B cell (primary cell): ENCODE data around the gene AGL. TPM values are rescaled to one million over a fixed set of nuclear protein-coding genes. Genes with fewer than 3 reads are reported as not detected.

ENCODE experiments used
- ATAC-seq: fragments of 200-7000 bp; cut with Tn5 transposase; one replicate; pipeline ENCODE4 v1.10.0; 2021; ENCODE audit warnings: low read depth, mild to moderate bottlenecking, moderate number of reproducible peaks, moderate library complexity
- CTCF ChIA-PET: fragments of 350-600 bp; sonication (Branson Sonifier 250); formaldehyde crosslinking; loops from one replicate; lab custom pipeline; 2021; ENCODE audit warnings: antibody characterized with exemption, inconsistent platforms; lab: Charles Lee
- POLR2A ChIA-PET: fragments of 350-600 bp; sonication (Branson Sonifier 250); formaldehyde crosslinking; loops from one replicate; lab custom pipeline; 2021; ENCODE audit warnings: antibody characterized with exemption; lab: Charles Lee
- DNase-seq: peaks from one replicate; pipeline ENCODE4 v3.0.0; 2013
- H2AFZ ChIP-seq: 2 replicates; pipeline ENCODE4 v1.6.1; 2012; ENCODE audit warnings: mild to moderate bottlenecking, low read depth, low read length; ENCODE audit not compliant: insufficient read depth, poor library complexity, severe bottlenecking
- H3K27ac ChIP-seq, 2 donors: 1 replicate in 1 of 2; 2 replicates in 1 of 2; pipeline ENCODE4 v1.5.1; 2012 to 2013; ENCODE audit warnings: low read length in 2 of 2, mild to moderate bottlenecking in 2 of 2, moderate library complexity in 1 of 2
- H3K27me3 ChIP-seq, 4 experiments: fragments of 200-600 bp in 1 of 4; sonication (generic) in 1 of 4; replicated peaks in 1 of 4; 1 replicate in 2 of 4; 2 replicates in 2 of 4; pipeline versions ENCODE4 v1.6.1 to v1.7.0; 2013 to 2016; ENCODE audit warnings: low read length in 3 of 4, mild to moderate bottlenecking in 2 of 4, mixed read lengths in 1 of 4, moderate library complexity in 1 of 4; ENCODE audit not compliant: insufficient read depth in 4 of 4, control insufficient read depth in 3 of 4; ENCODE audit errors: control extremely low read depth in 1 of 4
- H3K36me3 ChIP-seq, 2 experiments: replicated peaks in 1 of 2; 1 replicate in 1 of 2; 2 replicates in 1 of 2; pipeline versions ENCODE4 v1.6.1 to v1.7.1; 2013; ENCODE audit warnings: low read length in 1 of 2; ENCODE audit not compliant: insufficient read depth in 2 of 2, control insufficient read depth in 1 of 2; ENCODE audit errors: control extremely low read depth in 1 of 2, extremely low read depth in 1 of 2
- H3K4me1 ChIP-seq, 2 donors: fragments of 200-600 bp in 1 of 2; sonication (generic) in 1 of 2; 1 replicate in 1 of 2; 2 replicates in 1 of 2; pipeline versions ENCODE4 v1.5.1 to v1.6.1; 2013 to 2017; ENCODE audit warnings: low read length in 2 of 2; ENCODE audit not compliant: control insufficient read depth in 2 of 2, insufficient read depth in 2 of 2
- H3K4me2 ChIP-seq: replicated peaks from 2 replicates; pipeline ENCODE3; 2012; ENCODE audit warnings: mild to moderate bottlenecking, low read depth, low read length; ENCODE audit not compliant: poor library complexity, severe bottlenecking
- H3K4me3 ChIP-seq, 5 experiments: fragments of 200-600 bp in 1 of 5; sonication (generic) in 1 of 5; 1 replicate in 3 of 5; 2 replicates in 2 of 5; pipeline versions ENCODE4 v1.5.1 to v1.7.0; 2011 to 2016; ENCODE audit warnings: low read length in 4 of 5, mild to moderate bottlenecking in 4 of 5, low read depth in 2 of 5, control low read depth in 1 of 5, moderate library complexity in 1 of 5; ENCODE audit not compliant: insufficient read depth in 1 of 5; ENCODE audit errors: control extremely low read depth in 1 of 5, extremely low read depth in 1 of 5
- H3K79me2 ChIP-seq: fragments of 200-600 bp; sonication (generic); one replicate; pipeline ENCODE4 v1.6.0; 2016; ENCODE audit warnings: low read length; ENCODE audit not compliant: control insufficient read depth, insufficient read depth
- H3K9ac ChIP-seq: fragments of 200-600 bp; sonication (generic); 2 replicates; pipeline ENCODE4 v1.6.1; 2017; ENCODE audit warnings: mild to moderate bottlenecking, low read length, moderate library complexity
- H3K9me3 ChIP-seq, 3 donors: one replicate each; pipeline versions ENCODE4 v1.6.1 to v1.7.1; 2013; ENCODE audit warnings: low read length in 2 of 3; ENCODE audit not compliant: control insufficient read depth in 2 of 3, insufficient read depth in 1 of 3; ENCODE audit errors: control extremely low read depth in 1 of 3
- H4K20me1 ChIP-seq: 2 replicates; pipeline ENCODE4 v1.6.0; 2012; ENCODE audit warnings: mild to moderate bottlenecking, low read length; ENCODE audit not compliant: insufficient read depth, control insufficient read depth, poor library complexity, severe bottlenecking
- H3K27ac Mint-ChIP-seq: one replicate; pipeline ENCODE4 v1.8.0; 2021; ENCODE audit warnings: mixed read lengths
- H3K27me3 Mint-ChIP-seq: one replicate; pipeline ENCODE4 v1.8.0; 2021; ENCODE audit warnings: mixed read lengths
- H3K4me1 Mint-ChIP-seq: one replicate; pipeline ENCODE4 v1.8.0; 2021; ENCODE audit warnings: mixed read lengths
- H3K4me3 Mint-ChIP-seq: one replicate; pipeline ENCODE4 v1.8.0; 2021; ENCODE audit warnings: mixed read lengths
- H3K9me3 Mint-ChIP-seq: one replicate; pipeline ENCODE4 v1.8.0; 2022; ENCODE audit warnings: mixed read lengths; ENCODE audit not compliant: insufficient read depth
- CTCF ChIP-seq: fragments of 200-600 bp; IDR thresholded peaks from one replicate; pipeline ENCODE4 v1.8.0; 2022; ENCODE audit warnings: antibody characterized with exemption, mild to moderate bottlenecking
- EZH2 ChIP-seq: IDR thresholded peaks from 2 replicates; pipeline ENCODE4 v1.6.1; 2012; ENCODE audit warnings: borderline replicate concordance, low read depth, mild to moderate bottlenecking, moderate library complexity, low read length; ENCODE audit not compliant: insufficient read depth, poor library complexity, severe bottlenecking
- WGBS: methylation state at CpG from one replicate; pipeline ENCODE4 v1.1.5; 2013; ENCODE audit warnings: missing lambda C conversion rate; ENCODE audit not compliant: insufficient coverage; 5-methylcytosine and 5-hydroxymethylcytosine counted together
- intact Hi-C: fragments of 100-400 bp; cut with micrococcal nuclease; formaldehyde crosslinking; loops from one replicate; pipeline ENCODE4 v1.10.0; 2022
- polyA plus RNA-seq: library from polyadenylated mRNA; depleted of rRNA; stranded (reverse); fragments of >200 nt; gene quantifications from 2 replicates; pipeline ENCODE4 v1.2.3, GENCODE V29; 2012
- total RNA-seq, 2 donors: library from RNA; stranded (reverse); fragments of 120-200 nt in 1 of 2; gene quantifications; 1 replicate in 1 of 2; 2 replicates in 1 of 2; pipeline versions ENCODE4 v1.2.3 to v1.2.4, GENCODE V29; 2013 to 2022

The AGL gene
- total and polyA plus RNA-seq, 2 donors (not counting 1 experiment from before 2014, with no cell fraction given), result 3.2 to 18.7 TPM

GRCh38 chr1:99935534-99935933 lies 85.4 kb downstream of the AGL start:
- no peaks in the 10 kb centered on the region for H4K20me1 ChIP-seq
- ChIA-PET POLR2A (no interaction called here), CTCF (no interaction called here)
- no peak overlapping the region for H3K4me2 ChIP-seq
- TF ChIP-seq CTCF, result no peak
- no peak for TF ChIP-seq EZH2
- H2AFZ ChIP-seq, result no peak overlapping the region
- Mint-ChIP-seq H3K4me1 (no peaks in the 10 kb centered on the region), H3K27ac (no peak overlapping the region), H3K9me3 (no peaks in the 10 kb centered on the region), H3K27me3 (peaks cover 7% of the 10 kb centered on the region), H3K4me3 (no peak overlapping the region)
- H3K79me2 ChIP-seq, result no peaks in the 10 kb centered on the region
- H3K27ac ChIP-seq, result no peak overlapping the region
- H3K4me1 ChIP-seq, result no peaks in the 10 kb centered on the region
- H3K9me3 ChIP-seq, result peaks cover 0 to 4% (median 2%) of the 10 kb centered on the region in 3 donors
- no peaks in the 10 kb centered on the region for H3K36me3 ChIP-seq
- H3K27me3 ChIP-seq, result no peaks in the 10 kb centered on the region
- H3K9ac ChIP-seq, result no peak overlapping the region
- ATAC-seq, result no peak
- no peak for DNase-seq
- H3K4me3 ChIP-seq, result no peak overlapping the region
- intact Hi-C loops, result no loop called here
- no CpG with 5 or more reads among the region's 1 CpG for WGBS

GRCh38 chr1:99936071-99936470 lies 85.9 kb downstream of the AGL start:
- no peak overlapping the region for H3K27ac Mint-ChIP-seq

More at GRCh38 chr1:99936071-99936470, 85.9 kb downstream of the AGL start:
- H3K36me3 ChIP-seq, result no peaks in the 10 kb centered on the region
- intact Hi-C loops, result no loop called here
- 96% methylated on average over 3 of the region's 3 CpGs for WGBS
- H3K4me3 ChIP-seq, result no peak overlapping the region
- CTCF ChIA-PET, result interaction anchor here (0.7 kb wide), 1 partner anchor 72 kb away, joined by 6 read pairs; no protein-coding TSS in a partner anchor
- no peaks in the 10 kb centered on the region for H3K27me3 ChIP-seq
- H2AFZ ChIP-seq, result no peak overlapping the region
- no peaks in the 10 kb centered on the region for H3K79me2 ChIP-seq
- Mint-ChIP-seq H3K27me3 (peaks cover 7% of the 10 kb centered on the region), H3K4me1 (no peaks in the 10 kb centered on the region), H3K9me3 (no peaks in the 10 kb centered on the region), H3K4me3 (no peak overlapping the region)
- no peak for DNase-seq
- H4K20me1 ChIP-seq, result no peaks in the 10 kb centered on the region
- no peak overlapping the region for H3K9ac ChIP-seq
- no peak overlapping the region for H3K4me2 ChIP-seq
- POLR2A ChIA-PET, result no interaction called here
- no peaks in the 10 kb centered on the region for H3K4me1 ChIP-seq
- H3K9me3 ChIP-seq, result peaks cover 0 to 4% (median 2%) of the 10 kb centered on the region in 3 donors
- no peak for ATAC-seq
- no peak for TF ChIP-seq CTCF
- no peak for TF ChIP-seq EZH2
- H3K27ac ChIP-seq, result no peak overlapping the region
